Ovary (tissue), 3 donors: Measurements from ENCODE around the gene STRA6.

Experiments
- CTCF ChIP-seq, 3 donors: fragments of 450-650 bp in 2 of 3; fragments of 200-600 bp in 1 of 3; IDR thresholded peaks; one replicate each; pipeline versions ENCODE4 v1.5.1 to v1.8.0; 2016 to 2022; ENCODE audit warnings: antibody characterized with exemption in 3 of 3, mild to moderate bottlenecking in 1 of 3
- POLR2A ChIP-seq: fragments of 450-650 bp; IDR thresholded peaks from one replicate; pipeline ENCODE4 v1.6.1; 2017; ENCODE audit warnings: antibody characterized with exemption, mild to moderate bottlenecking, moderate library complexity
- donor health status: DM: no; HTN: no; CAD: no.

GRCh38 chr15:74227968-74228722 is 25.6 kb upstream of the STRA6 start:
- TF ChIP-seq CTCF (IDR thresholded peaks at IDR 0.05) (no peak), POLR2A (no peak)
